ENCODE data around the gene CLBA1.
A peak's percentile ranks its signal among the peaks of the same experiment; 100 is the strongest.

CLBA1 gene

GRCh38 chr14:104980611-104981531 lies 4.7 kb upstream of the CLBA1 start:
- DNase-seq, result no peak

- DNase-seq, result no peak
Observed at GRCh38 chr14:104981699-104982541, 3.7 kb upstream of the CLBA1 start.

- DNase-seq, result no peak
Observed at GRCh38 chr14:104982548-104983230, 2.9 kb upstream of the CLBA1 start.

- no peak for DNase-seq
Observed at GRCh38 chr14:104983231-104983721, 2.3 kb upstream of the CLBA1 start.

- no peak for DNase-seq
Observed at GRCh38 chr14:104984056-104984894, 1.3 kb upstream of the CLBA1 start.

- no peak for DNase-seq
Observed at GRCh38 chr14:104986487-104987164, 1.0 kb downstream of the CLBA1 start.

- no peak for DNase-seq
Observed at GRCh38 chr14:104989236-104989950, 3.8 kb downstream of the CLBA1 start.

GRCh38 chr14:104989951-104990303 lies 4.3 kb downstream of the CLBA1 start:
- DNase-seq, result no peak

GRCh38 chr14:104991896-104992230 lies 6.3 kb downstream of the CLBA1 start:
- DNase-seq, result no peak

- DNase-seq, result no peak
Observed at GRCh38 chr14:104992501-104992900, 6.9 kb downstream of the CLBA1 start.

GRCh38 chr14:104993306-104993705 lies 7.7 kb downstream of the CLBA1 start:
- peak; percentile 75 for DNase-seq

- peak; percentile 60 for DNase-seq
Observed at GRCh38 chr14:104993808-104994591, 8.4 kb downstream of the CLBA1 start.

GRCh38 chr14:104994978-104995377 lies 9.4 kb downstream of the CLBA1 start:
- DNase-seq, result no peak

- DNase-seq, result no peak
Observed at GRCh38 chr14:104996032-104996431, 10.4 kb downstream of the CLBA1 start.

- DNase-seq, result no peak
Observed at GRCh38 chr14:104996483-104996882, 10.9 kb downstream of the CLBA1 start.

- DNase-seq, result peak; percentile 88
Observed at GRCh38 chr14:104998801-104999200, 13.2 kb downstream of the CLBA1 start.

GRCh38 chr14:104999361-104999760 lies 13.8 kb downstream of the CLBA1 start:
- DNase-seq, result peak; percentile 95

- DNase-seq, result no peak
Observed at GRCh38 chr14:105005329-105005928, 19.8 kb downstream of the CLBA1 start.

- no peak for DNase-seq
Observed at GRCh38 chr14:105005929-105006830, 20.6 kb downstream of the CLBA1 start.

Measured in NCI-H2171 treated with DMSO at 0.1 percent for 48 hours (cell line).